Measurements from ENCODE around the gene NSF.
"Not testable (repeated sequence)": the region's sequence is repeated elsewhere in the genome, so short reads cannot be mapped to it uniquely, and the experiment has no call there.

Gene NSF

GRCh38 chr17:46590157-46591146 is at the start of gene NSF:
TSS of gene NSF (plus strand) at chr17:46590669. CDS start at chr17:46590776, 107 bp downstream.
- not testable (repeated sequence) for H3K27me3 ChIP-seq; H3K27ac ChIP-seq; H3K9ac ChIP-seq; H4K20me1 ChIP-seq; H3K4me2 ChIP-seq; H3K36me3 ChIP-seq; H3K9me3 ChIP-seq (replicated peaks in 1 of 11); H3K4me3 ChIP-seq; H3K4me1 ChIP-seq

- not testable (repeated sequence) for H3K4me1 ChIP-seq; H3K27me3 ChIP-seq; H3K36me3 ChIP-seq; H3K4me3 ChIP-seq; H3K9me3 ChIP-seq (replicated peaks in 1 of 11); H3K27ac ChIP-seq; H4K20me1 ChIP-seq; H3K4me2 ChIP-seq; H3K9ac ChIP-seq
These were observed 41.9 kb upstream of the NSF start for GRCh38 chr17:46548607-46549006.

GRCh38 chr17:46559155-46559554 is 31.3 kb upstream of the NSF start:
- H3K27me3 ChIP-seq: not testable (repeated sequence)

GRCh38 chr17:46560048-46560447 is 30.4 kb upstream of the NSF start:
- H3K4me1 ChIP-seq; H3K4me3 ChIP-seq; H3K27me3 ChIP-seq; H3K36me3 ChIP-seq; H3K9me3 ChIP-seq (replicated peaks in 1 of 11); H3K4me2 ChIP-seq; H4K20me1 ChIP-seq; H3K27ac ChIP-seq; H3K9ac ChIP-seq: not testable (repeated sequence)

More at GRCh38 chr17:46559155-46559554, 31.3 kb upstream of the NSF start:
- not testable (repeated sequence) for H3K36me3 ChIP-seq; H3K4me1 ChIP-seq; H3K4me2 ChIP-seq; H4K20me1 ChIP-seq; H3K4me3 ChIP-seq; H3K27ac ChIP-seq; H3K9ac ChIP-seq; H3K9me3 ChIP-seq (replicated peaks in 1 of 11)

GRCh38 chr17:46566284-46566683 is 24.2 kb upstream of the NSF start:
- not testable (repeated sequence) for H4K20me1 ChIP-seq; H3K27ac ChIP-seq; H3K4me1 ChIP-seq; H3K4me2 ChIP-seq; H3K9ac ChIP-seq; H3K9me3 ChIP-seq (replicated peaks in 1 of 11); H3K4me3 ChIP-seq; H3K27me3 ChIP-seq; H3K36me3 ChIP-seq

- H3K27me3 ChIP-seq; H4K20me1 ChIP-seq; H3K4me3 ChIP-seq; H3K27ac ChIP-seq; H3K9ac ChIP-seq; H3K9me3 ChIP-seq (replicated peaks in 1 of 11); H3K4me1 ChIP-seq; H3K4me2 ChIP-seq; H3K36me3 ChIP-seq: not testable (repeated sequence)
These were observed 23.5 kb upstream of the NSF start for GRCh38 chr17:46566980-46567379.

GRCh38 chr17:46571796-46572195 is 18.7 kb upstream of the NSF start:
- H3K4me3 ChIP-seq; H3K4me2 ChIP-seq; H4K20me1 ChIP-seq; H3K4me1 ChIP-seq; H3K36me3 ChIP-seq; H3K9me3 ChIP-seq (replicated peaks in 1 of 11); H3K9ac ChIP-seq; H3K27ac ChIP-seq; H3K27me3 ChIP-seq: not testable (repeated sequence)

GRCh38 chr17:46579083-46580075 is 11.1 kb upstream of the NSF start, which contains the start of gene ARL17A:
TSS of gene ARL17A (minus strand) at chr17:46579691. CDS start at chr17:46576322, 3,369 bp downstream.
- not testable (repeated sequence) for H3K9ac ChIP-seq
- H3K27ac ChIP-seq: peak within 1 kb of the TSS in 3 of 11 experiments; percentile 20 to 47 (median 38); a peak in 3 of 22 replicates

GRCh38 chr17:46580082-46580481 is 10.4 kb upstream of the NSF start:
- H3K9ac ChIP-seq; H3K9me3 ChIP-seq (replicated peaks in 1 of 11); H3K4me2 ChIP-seq; H3K27me3 ChIP-seq; H4K20me1 ChIP-seq; H3K4me1 ChIP-seq; H3K36me3 ChIP-seq: not testable (repeated sequence)
- Histone ChIP-seq H3K27ac (peak overlapping the region in 3 of 11 experiments; percentile 20 to 47 (median 38); a peak in 3 of 22 replicates), H3K4me3 (peak overlapping the region in 2 of 10 experiments; percentile 20 to 41; a peak in 1 of 20 replicates)

More at GRCh38 chr17:46579083-46580075, 11.1 kb upstream of the NSF start, which contains the start of gene ARL17A:
- peak within 1 kb of the TSS in 2 of 10 experiments; percentile 20 to 41; a peak in 1 of 20 replicates for H3K4me3 ChIP-seq
- not testable (repeated sequence) for H3K9me3 ChIP-seq (replicated peaks in 1 of 11); H3K27me3 ChIP-seq; H3K36me3 ChIP-seq; H4K20me1 ChIP-seq; H3K4me2 ChIP-seq; H3K4me1 ChIP-seq

GRCh38 chr17:46585444-46585843 is 5.0 kb upstream of the NSF start:
- H3K4me2 ChIP-seq; H3K9me3 ChIP-seq (replicated peaks in 1 of 11); H4K20me1 ChIP-seq; H3K36me3 ChIP-seq; H3K27ac ChIP-seq; H3K4me3 ChIP-seq; H3K9ac ChIP-seq; H3K4me1 ChIP-seq; H3K27me3 ChIP-seq: not testable (repeated sequence)

- not testable (repeated sequence) for H4K20me1 ChIP-seq; H3K4me3 ChIP-seq; H3K9ac ChIP-seq; H3K27me3 ChIP-seq; H3K4me2 ChIP-seq; H3K9me3 ChIP-seq (replicated peaks in 1 of 11); H3K4me1 ChIP-seq; H3K27ac ChIP-seq; H3K36me3 ChIP-seq
These were observed 863 bp downstream of the NSF start for GRCh38 chr17:46591332-46591731.

- not testable (repeated sequence) for H3K9me3 ChIP-seq (replicated peaks in 1 of 11); H3K27ac ChIP-seq; H3K4me3 ChIP-seq; H3K4me1 ChIP-seq; H3K36me3 ChIP-seq; H3K4me2 ChIP-seq; H4K20me1 ChIP-seq; H3K9ac ChIP-seq; H3K27me3 ChIP-seq
These were observed 8.0 kb downstream of the NSF start for GRCh38 chr17:46598344-46598931.

- not testable (repeated sequence) for H4K20me1 ChIP-seq; H3K36me3 ChIP-seq; H3K4me2 ChIP-seq; H3K9ac ChIP-seq; H3K4me1 ChIP-seq; H3K27me3 ChIP-seq; H3K9me3 ChIP-seq (replicated peaks in 1 of 11); H3K4me3 ChIP-seq; H3K27ac ChIP-seq
These were observed 10.3 kb downstream of the NSF start for GRCh38 chr17:46600767-46601166.

Measured in BLaER1 treated with 17β-estradiol and CSF1 and Interleukin-3, amounts not matched to agents 10 nM and 100 nM (cell line).